HG02943 (cell line): Measurements from ENCODE around the gene HOXA1.

ENCODE experiments used
- ATAC-seq: cut with Tn5 transposase; IDR thresholded peaks from one replicate; pipeline ENCODE4 v1.9.1; 2021; ENCODE audit warnings: mild to moderate bottlenecking, low read depth, moderate library complexity; ENCODE audit not compliant: unreplicated experiment

Gene HOXA1

DNA sequence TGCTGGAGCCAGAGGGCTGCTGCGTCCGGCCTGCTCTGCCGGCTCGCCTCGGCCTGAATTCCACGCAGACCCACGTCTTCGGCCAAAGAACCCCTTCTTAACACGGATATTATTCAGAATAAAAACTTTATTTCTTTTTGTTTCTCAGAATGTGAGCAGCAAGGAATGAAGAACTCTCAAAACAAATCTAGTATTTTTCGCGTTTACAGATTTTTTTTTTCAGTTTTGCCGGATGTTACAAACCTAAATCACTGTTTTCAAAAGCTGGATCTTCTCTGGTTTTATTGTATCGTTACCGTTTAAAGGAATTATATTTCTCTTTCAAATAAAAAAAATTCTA lies 11.1 kb upstream of the HOXA1 start:
- ATAC-seq = no peak

DNA sequence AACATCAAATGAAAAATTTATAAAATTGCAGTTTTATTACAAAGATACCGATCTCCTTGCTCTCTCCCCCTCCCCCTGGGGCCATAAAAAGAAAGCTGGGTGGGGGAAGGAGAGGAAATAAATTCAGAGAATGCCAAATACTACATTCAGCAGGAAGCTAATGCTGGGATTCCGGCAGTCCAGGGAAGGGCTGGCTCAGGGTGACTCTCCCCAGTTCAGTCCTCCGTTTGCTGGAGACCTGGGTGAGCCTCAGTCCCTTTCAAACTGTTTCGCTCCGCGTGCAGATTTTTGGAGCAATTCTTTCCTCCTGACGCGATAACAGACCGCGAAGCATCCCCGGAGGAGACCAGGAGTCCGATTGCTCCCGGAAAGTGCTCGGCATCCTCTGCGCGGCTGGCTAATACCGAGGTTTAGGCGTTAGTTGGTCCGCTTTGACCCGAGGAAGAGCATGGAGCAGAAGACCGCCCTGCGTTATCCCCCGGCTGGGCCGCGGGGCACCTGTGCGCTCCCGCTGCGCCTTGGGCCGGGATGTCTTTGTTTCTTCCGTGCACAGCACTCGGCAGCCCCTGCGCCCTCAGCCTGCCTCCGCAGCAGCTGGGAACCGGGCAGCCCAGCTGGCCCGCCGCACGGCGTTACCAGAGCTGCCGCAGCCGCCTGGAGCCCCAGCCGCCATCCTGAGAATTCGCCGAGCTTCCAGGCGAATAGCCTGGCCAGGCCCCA lies 10.5 kb upstream of the HOXA1 start:
- ATAC-seq = no peak

DNA sequence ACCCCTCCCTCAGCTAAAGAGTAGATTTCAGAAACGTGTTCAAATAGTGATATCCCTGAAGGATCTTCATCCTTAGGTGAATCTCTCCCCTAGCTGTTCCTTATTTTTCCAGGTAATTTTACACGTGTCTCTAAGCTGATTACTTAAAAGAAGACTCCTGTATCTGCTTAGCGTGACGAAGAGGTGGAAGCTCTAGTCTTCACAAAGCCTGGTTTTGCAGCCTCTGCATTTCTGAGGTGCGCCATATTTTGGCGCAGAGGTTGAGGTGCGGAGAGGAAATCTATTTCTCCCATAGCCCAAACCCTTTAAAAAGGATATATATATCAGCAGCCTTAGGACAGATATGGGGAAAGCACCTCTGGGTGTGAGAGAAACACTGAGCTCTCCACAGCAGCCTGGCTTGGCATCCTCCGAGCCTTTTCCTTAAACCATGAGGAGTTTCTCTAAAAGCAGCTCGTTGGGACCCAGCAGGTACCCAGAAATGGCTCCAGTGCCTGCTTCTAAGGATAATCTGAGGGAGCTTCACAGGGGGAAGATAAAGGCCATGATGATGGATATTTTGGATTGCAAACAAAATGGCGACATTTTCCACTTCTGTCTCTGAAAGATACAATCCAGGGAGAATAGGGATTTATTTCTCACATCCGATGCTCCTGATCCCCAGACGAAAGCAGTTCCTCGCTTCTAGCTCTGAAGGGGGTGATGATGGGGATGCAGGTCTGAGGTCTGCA lies 9.7 kb upstream of the HOXA1 start:
- ATAC-seq = no peak

DNA sequence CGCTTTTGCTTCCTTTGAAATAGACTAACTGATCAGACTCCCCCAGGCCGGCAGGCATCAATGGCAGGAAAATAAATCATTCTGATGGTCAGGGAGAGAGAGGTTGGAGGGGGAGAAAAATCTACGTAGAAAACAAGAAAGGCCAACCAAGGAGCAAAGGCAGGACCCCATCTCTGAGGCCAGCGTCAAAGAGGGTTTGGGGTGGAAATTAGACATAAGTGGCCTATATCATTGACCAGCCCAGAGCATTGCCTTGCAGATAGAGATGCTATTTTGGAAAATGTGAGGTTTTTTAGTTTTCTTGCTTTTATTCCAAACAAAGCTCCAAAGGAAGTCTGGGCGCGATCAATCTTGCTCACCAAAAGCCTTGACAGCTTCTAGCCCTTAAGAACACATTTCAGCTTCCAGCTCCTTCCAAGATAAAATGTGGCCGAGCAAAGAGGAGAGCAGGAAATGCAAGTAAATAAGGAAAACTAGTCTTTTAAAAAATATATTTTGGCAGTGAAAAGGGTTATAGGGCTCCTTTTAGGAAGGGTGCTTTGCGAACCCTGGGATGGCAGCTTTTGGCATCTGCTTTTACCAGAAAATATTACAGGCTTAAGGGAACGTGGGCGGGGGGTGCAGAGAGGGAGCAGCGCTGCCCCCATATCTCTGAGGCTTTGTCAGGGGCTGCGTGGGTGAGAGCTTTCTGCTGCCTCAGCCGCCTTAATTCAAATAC lies 8.7 kb upstream of the HOXA1 start:
- ATAC-seq = no peak

DNA sequence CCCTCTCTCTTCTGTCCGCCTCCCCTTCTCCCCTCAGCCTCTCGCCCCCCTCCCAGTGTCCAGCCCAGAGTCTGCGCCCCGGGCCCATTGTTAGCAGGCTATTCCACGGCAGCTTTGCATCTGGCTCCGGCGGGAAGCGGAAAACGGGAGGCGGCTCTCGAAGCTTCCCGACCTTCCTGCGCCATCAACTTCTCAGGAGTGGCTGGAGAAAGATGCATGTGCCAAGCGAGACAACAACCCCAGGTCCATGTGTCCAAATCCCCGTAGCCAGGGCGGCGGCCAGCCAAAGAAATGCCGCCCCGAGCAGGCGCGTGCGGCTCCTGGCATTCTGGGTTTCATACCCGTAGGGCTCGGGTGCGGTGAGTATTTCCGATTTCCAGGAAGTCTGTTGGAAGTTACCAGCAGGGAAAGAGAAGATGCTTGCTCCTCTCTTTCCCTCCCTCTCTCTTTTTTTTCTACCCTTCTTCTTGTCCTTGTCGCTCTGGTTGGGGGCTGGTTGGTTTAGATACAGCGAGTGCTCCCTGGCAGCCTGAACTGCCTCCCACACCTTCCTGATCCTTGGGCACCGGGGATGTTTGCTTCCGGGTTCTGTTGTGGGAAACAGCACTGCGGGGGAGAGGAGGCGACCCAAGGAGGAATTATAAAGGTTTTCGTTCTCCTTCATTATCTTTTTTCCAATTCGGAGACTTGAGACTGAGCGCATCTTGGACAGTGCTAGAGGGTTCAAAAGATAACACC lies 7.9 kb upstream of the HOXA1 start:
- no peak for ATAC-seq

DNA sequence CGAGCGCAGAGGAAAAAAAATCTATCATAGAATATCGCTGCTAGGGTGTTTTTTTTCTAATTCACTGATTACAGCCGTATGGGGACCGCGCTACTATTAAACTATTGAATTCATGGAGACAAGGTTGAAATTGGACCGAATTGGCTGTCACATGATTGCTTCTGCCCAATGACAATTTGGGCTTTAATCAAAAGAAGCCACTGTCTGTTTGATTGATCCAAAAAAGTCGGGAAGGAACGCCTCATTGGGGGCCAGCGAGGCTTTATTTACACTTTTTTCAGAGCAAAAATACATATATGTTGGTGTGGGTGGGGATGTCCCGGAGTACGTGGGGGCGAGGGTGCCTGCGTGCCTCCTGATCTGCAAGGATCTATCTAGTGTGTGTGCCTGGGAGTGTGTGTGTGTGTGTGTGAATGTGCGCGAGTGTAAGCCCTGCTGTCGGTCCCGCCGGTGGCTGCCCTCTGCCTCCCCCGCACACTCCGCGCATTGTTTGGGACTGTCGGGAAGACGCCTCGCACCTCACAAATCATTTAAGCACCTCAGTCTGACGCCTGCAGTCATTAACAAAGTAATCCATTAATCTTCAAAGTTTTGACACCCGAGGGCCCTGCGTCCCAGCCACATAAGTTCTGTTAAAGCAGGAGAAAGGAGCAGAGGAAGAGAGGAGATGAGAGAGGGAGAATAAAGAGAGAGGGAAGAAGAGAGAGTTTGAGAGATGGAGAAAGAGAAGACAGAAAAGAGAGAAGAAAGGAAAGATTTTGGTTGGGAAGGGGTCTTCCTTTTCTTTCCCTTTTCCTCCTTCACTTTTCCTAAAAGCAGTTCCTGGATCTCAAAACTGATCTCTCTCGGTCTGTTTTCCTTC lies 7.0 kb upstream of the HOXA1 start, which contains the start of gene HOXA2:
TSS of gene HOXA2 (minus strand) at position 103 of the 862 bp plus-strand sequence. CDS start 183 bp downstream, outside the sequence.
- ATAC-seq = no peak

DNA sequence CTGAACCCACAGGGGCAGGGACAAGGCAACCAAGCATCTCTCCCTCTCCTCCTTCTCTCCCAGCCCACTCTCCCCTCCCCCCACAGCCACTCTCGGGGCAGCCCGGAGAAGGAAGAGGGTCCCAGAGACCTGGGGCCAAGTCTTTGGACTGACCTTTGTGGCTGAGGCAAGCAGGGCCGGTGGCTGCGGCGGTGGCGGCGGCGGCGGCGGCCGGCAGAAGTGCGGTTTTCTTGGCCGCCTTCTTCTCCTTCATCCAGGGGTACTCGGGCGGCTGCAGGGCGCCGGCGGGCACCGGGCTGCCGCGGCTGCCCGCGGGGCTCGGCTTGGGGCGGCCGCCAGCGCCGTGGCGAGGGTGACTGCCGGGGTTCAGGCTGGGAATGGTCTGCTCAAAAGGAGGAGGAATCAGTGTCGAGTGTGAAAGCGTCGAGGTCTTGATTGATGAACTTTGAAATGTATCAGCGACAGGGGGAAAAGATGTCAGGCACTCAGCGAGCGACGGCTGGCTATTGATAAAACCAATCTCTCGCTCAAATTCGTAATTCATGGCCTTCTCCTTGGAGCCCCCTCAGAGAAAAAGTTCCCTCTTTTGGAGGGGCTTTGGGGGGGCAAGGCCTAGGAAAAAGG lies 6.3 kb upstream of the HOXA1 start:
- no peak for ATAC-seq

DNA sequence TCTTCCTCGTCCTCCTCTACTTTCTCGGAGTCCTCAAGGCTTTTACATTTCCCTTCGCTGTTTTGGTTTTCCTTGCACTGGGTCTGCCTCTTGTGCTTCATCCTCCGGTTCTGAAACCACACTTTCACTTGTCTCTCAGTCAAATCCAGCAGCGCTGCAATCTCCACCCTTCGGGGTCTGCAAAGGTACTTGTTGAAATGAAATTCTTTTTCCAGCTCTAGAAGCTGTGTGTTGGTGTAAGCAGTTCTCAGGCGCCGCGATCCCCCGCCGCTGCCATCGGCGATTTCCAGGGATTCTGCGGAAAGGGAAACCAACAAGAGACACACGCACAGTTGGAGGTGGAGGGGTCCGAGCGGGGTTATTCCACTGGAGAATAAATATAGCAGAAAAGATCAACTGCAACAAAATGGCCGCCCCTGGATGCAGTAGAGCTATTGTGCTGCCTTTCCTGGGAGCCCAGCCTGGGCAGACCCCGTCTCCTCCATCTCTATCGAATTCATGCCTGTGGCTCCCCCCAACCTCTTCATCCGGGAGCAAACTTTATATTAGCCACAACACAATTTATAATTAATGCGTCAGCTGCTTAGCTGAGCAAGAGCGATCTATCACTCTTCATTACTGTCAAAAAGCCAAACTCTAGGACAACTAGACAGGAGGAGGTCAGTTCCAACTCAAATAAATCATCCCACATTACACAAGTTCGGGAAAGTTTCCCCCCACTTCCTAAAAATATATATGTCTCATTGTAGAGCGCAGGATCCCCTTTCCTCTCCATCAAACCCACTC lies 5.6 kb upstream of the HOXA1 start:
- no peak for ATAC-seq

DNA sequence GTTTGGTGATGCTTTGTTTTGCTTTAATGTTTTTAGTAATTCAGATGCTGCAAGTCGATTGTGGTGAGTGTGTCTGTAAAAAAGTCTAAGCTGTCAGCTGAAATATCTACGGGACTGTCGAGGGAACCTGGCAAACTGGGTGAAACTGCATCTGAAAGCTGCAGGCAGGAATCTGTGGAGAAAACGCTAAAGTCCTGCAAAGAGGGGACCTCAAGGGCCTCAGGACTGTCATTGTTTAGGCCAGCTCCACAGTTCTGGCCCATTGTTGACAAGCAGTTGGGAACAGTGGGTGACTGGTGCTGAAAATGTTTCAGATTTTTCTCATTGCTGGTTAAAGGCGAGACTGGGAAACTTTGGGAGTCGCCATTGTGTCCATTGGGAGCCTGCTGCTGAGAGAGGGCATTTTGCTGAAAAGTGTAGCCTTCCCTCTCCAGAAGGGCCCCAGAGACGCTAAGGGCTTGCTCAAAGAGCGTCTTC lies 4.9 kb upstream of the HOXA1 start:
- no peak for ATAC-seq

DNA sequence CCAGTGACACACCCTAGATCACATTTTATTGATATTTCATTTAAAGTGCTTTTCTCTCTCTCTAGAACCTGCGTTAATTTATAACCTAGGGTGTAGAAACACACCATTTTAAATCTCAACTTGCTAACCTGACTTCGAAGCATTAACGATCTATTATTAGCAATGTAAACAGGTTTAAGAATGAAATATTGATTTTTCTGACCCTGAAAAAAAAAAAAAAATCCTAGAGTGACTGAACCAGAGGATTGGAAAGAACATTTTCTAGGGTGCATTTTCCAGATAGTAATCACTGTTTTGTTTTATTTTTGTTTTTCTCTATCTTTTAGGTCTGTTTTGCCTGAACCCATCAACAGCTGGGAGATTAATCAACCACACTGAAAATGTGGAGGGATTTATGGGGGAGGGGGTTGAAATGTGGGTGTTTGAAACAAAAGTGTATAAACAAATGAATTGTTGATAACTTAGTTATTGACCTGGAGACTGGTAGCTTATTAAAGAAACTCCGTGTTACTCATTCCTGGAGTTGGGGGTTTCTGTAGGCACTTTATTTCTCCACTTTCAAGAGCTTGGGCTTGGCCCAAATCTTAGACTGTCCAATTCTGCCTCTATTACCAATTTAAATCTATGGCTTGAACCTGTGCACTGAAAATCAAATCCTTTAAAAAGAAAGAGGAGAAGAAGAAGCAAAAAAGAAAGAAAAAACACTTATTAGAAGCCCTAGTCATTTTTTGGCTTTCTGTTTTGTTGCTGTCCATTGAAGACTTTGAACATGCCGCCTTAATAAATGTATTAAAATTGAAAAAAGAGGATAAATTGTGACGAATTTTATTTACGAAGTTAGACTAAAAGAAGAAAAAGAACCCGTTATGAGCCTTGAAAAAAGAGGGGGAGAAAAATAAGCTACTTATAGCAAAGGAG lies 3.9 kb upstream of the HOXA1 start:
- no peak for ATAC-seq

DNA sequence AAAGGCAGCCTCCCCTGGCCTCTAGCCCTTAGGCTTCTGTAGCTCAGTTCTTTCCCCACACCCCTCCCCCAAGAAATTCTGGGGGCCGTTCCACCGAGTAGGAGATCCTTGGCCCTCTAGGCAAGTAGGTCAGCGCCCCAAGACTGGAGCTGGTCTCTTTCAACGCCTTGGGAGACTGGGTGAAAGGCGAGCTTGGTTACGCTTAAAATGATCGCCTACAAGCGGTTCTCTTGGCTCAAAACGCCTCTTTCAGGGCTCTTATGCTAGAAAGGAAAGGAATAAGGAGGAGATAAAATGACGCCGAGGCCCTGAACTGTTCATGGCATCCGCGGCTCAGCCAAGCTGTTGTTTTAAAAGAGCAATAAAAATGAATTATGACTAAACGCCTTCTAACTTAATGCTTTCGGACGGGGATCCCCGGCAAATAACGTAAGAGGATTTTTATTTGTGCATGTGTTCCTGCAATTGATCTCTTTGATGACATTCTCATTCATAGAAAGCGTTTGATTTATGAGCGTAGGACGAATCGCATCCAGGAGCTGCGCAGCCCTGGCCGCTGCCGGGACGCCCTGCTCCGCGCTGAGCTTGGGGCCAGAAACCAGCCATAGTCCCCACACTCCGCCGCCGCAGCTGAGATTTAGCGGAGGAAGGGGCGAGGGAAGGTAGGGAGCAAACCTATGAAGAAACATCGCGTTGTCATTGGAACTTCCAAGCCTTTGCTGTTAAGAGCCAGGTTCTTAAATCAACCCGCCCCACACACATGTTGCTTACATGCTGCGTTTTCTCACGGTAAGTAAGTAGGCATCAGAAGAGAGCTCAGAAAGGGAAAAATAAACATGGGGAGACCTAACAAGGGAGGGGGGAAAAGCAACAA lies 3.0 kb upstream of the HOXA1 start:
- no peak for ATAC-seq

DNA sequence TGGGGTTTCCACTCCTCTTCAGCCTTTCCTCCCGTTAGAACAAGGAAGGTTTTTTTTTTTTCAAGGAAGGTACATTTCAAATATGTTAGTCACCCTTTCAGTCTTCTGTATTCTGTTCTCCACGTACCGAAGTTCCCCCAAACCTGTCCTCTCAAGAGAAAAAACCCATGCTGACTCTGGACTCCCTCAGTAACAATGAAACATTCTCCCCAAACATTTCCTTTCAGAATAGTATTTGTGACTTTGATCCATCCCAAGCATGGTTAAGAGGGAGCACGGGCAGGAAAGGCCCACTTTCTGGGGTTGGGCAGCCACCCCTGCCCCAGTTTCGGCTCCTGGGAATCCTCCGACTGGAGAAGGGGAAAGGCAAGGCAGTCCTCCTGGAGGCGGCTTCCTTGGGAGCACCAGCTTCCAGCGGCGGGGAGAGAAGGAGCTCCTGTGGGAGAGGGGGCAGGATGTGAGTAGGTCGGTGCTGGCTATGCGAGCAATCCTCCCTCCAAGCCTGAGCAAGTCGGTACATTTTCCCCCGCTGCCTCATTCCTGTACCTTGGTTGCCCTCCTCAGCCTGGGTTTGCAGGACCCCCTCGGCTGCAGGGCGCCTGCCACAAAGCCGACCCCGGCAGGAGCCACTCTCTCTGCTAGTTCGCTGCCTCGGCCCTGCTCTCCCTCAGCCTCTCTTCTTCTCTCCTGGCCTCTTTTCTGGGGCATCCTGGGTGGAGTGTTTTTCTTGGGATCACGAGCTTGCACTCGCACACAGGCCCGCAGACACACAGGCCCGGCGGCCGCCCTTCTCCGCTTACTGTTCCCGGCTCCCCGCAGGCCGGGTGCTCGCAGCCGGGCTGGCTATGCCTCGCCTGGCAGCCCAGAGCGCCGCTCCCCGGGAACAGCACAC lies 2.1 kb upstream of the HOXA1 start:
- no peak for ATAC-seq

DNA sequence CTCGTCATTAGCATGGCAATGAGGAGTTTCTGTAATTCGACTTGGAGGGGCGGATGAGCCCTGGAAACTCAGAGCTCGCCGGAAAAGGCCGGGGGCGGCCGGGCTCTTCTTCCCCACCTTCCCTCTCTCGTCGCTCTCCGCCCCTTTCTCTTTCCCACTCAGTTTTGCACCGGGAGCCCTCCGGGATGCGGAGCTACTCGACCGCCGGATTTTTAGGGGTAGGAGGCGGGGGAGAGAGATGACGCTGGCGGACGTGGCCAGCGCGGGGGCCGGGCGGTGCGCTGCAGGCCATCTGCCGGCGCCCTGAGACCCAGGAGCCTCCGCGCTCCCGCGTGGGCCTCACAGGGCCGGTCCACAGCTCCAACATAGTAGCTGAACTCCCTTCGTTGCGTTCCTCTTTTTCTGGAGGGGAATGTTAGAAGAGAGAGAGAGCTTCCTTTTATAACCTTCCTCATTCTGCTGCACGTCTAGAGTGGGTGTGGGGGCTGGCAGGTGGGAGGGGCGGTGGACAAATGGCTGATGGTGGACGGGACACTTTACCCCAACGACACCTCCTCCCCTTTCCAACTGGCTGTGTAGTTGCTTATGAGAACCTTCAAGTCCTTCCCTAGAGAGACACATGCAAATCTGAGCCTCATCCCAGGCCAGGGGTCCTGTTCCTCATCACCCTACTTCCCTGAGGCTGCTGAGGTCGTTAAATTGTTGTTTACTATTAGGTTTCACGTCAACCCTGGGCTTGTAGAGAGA lies 1.1 kb upstream of the HOXA1 start:
- ATAC-seq = no peak

DNA sequence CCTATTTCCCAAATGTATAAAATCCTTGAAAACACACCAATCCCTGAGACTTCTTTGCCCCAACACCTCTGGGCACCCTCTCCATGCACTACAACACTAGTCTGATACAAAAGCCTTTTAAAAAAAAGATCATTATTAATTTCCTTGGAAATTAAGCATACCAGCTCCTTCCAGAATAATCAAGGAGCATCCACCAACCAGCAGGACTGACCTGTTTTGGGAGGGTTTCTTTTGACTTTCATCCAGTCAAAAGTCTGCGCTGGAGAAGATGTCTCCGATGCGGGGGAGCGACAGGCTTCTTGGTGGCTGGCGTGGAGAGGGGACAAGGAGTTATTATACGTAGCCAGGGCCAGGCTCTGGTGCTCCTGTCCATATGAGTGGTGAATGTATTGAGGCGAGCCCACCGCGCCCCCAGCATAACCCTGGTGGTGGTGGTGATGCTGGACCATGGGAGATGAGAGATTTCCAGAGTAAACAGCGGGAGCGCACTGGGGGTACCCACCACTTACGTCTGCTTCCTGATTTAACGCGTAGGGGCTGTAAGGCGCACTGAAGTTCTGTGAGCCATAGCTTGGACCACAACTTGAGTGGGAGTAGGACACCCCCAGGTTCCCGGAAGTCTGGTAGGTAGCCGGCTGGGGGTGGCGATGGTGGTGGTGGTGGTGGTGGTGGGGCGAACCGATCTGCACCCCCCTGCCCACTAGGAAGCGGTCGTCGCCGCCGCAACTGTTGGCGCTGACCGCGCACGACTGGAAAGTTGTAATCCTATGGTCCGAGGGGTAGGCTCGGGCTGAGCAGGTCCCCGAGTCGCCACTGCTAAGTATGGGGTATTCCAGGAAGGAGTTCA lies 527 bp downstream of the HOXA1 start:
- ATAC-seq = no peak
